Activated CD4-positive, alpha-beta T cell treated with anti-CD3 and anti-CD28 coated beads for 1 hour (primary cell): ENCODE results near the gene ATG4B.

Experiments used
- DNase-seq: peaks from one replicate; pipeline ENCODE4 v3.0.0-alpha.2; 2020

Gene ATG4B

DNA sequence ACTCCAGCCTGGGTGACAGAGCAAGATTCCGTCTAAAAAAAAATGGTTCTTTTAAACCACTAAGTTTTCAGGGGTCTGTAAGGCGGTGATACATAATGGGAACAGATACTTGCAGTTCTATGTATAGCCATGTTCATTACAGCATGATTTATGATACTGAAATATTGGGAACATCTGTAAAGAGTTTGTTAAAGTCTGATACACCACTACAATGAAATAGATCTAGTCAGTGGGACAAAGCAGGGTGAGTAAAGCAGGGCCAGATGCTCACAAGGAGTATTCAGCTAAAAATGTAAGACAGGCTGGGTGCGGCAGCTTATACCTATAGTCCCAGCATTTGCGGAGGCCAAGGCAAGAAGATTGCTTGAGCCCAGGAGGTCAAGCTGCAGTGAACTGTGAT lies 58.2 kb downstream of the ATG4B start:
- DNase-seq, result no peak

DNA sequence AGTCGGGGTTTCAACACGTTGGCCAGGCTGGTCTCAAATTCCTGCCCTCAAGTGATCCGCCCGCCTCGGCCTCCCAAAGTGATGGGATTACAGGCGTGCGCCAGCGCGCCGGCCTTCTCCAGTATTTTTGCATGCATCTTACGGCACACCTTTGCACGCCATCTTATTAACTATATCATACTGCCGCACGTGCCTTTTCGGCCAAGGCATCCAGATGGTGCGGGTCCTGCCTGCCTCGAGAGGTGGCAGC lies 63.6 kb downstream of the ATG4B start:
- no peak for DNase-seq

DNA sequence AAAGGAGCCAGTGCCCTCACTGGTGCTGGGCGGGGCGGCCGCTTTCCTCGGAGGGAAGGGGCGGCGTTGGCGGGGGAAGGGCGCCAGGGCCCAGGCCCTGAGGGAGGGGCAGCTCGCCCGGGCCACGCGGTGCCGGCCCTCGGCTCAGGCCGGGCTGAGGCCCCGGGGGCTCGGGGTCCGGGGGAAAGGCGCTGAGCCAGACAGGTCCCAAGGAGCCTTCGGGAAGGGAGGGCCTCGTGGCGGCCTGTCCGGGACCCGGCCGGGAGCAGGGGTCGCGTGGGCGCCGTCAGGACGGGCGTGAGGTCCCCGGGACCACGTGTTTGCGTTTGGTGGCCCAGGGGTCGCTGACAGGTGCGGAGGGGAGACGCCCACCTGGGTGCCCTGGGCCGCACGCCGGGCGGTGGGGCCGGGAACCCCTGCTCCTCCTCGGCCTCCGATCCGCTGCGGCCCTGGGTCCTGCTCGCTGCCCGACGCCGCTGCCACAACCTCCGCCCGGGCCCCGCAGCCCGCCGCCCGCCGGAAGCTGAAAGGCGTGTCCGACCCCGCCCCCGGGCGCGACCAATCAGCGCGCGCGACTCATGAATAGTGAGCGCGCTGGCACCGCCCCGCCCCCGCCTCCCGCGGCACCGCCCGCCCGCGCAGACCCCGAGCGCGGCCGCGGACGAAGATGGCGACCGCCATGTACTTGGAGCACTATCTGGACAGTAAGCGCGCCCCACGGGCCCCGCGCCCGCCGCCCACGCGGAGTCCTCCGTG lies 64.1 kb downstream of the ATG4B start, which contains the start of gene ING5:
ING5 (plus strand) TSS at position 641 of the 756 bp plus-strand sequence; CDS start at position 668, 27 bp downstream.
- peak; percentile 93 for DNase-seq

DNA sequence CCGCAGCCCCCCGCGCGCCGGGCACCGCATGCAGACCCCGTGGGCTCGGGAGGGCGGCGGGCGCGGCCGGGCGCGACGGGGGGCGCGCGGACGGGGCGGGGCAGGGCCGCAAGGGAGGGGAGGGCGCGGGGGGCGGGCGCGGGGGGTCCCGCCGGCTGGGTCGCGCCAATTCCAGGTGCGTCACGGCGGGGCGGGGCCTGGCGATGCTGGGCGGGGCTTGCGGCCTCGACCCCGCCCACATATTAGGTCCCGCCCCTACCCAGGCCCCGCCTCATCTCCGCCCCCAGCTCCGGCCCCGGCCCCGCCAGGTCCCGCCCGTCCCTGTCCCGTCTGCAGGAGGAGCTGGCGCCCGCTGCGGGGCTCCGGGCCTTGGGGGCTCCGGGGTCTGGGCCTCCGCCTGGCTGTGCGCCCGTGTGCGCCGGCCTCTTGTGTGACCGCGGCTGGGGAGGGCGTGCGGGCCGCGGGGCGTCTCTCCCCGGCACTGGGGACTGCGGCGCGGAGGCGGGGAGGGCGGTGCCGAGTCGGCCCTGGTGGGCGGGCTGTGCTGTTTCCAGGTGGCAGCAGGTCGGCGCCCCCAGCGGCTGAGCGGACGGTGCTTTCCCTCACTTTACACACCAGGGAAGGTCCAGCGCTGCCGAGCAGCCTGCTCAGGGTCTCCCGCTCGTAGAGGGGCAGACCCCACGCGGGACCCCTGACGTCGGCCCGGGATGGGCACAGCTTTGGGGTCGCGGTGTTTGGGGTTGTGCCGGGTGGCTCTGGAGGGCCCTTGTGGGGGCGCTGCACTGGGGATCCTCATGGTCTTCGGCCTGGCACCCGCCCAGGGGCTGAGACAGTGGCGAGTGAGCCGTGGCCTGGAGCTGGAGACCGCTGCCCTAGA lies 64.9 kb downstream of the ATG4B start:
- peak; percentile 81 for DNase-seq

DNA sequence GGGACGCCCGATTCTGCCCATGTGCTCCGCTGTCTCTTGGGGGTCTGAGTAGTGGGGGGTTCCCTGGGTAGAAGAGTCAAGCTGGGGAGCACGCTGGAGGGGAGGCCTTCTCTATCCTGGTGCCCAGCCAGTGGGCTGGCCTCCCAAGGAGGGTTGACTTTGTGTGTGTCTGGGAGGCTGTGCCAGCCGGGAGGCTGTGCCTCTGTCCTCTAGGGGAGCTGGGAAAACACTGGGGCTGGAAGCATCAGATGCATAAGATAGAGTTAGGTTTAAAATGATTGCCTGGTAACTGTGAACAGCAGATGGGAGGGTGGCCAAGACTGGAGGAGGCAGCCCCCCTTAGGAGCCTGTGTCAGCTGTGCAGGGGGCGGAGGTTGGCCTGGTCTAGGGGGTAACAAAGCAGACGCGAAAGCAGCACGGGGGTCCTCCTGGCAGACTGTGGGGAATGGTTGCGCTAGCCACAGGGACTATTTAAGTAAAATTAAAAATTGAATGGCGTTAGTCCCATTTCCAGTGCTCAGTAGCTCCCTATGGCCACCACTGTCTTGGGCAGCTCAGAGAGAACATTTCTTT lies 65.6 kb downstream of the ATG4B start:
- DNase-seq, result no peak

DNA sequence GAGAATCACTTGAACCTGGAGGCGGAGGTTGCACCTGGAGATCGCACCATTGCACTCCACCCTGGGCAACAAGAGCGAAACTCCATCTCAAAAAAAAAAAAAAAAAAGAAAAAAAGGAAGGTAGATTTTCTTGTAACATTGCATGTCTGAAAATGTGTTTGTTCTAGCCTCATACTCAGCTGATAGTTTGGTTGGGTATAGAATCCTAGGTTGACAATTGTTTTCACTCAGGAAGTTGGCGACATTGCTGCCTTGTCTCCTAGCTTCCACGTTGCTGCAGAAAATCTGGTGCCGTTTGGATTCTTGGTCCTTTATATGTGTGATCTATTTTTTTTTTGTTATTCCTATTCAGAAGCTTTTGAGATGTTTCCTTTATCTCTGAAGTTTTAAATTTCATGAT lies 69.0 kb downstream of the ATG4B start:
- no peak for DNase-seq

DNA sequence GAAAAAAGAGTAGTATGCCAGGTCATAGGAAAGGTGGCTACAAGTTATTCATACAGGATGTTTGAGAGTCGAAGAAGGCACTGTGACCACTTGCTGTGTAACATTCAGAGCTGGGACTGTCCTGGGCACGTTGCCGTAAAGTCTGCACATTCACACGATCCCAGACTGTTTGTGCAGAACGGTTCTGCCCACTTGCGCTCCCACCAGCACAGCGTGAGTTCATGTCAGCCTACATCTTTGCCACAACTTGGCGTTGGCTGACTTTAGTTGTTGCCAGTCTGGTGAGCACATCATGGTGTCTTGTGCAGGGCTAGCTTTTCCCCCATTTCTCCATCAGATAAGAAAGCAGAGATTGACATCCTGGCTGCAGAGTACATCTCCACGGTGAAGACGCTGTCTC lies 71.4 kb downstream of the ATG4B start:
- no peak for DNase-seq

DNA sequence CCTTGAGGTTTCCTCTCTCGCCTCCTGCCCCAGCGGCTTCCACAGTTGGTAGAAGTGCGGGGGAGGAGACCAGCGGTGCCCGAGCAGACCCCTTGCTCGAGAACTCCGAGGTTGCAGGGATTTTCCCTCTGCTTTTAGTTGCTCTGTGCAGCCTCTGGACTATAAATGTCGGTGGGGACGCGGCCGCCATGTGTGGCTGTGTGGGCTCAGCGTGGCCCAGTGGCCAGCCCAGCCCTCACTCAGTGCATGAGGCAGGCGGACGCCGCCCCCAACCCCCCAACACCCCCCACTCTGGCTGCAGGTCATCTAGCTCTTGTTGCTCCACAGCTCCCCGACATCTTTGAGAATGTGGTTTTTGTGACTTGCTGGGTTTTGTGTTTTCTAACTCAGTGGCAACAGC lies 81.6 kb downstream of the ATG4B start:
- DNase-seq, result no peak

DNA sequence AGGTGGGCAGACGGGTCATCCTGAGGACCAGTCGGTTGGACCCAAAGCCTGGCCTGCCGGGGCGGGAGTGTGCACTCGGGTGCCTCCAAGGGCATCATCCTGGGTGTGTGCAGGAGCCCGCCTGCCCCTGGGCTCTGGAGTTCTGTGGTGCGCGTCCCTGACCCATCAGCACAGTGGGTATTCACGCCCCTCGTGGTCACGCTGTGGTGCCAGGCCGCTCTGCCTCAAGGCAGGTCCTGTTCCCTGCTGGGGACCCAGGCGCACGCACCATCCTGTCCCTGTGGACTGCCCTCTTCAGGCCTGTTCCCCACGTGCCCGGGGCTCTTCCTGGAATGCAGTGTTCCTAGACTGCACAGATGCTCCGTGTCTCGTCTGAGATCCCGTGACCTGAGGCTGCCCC lies 82.6 kb downstream of the ATG4B start:
- DNase-seq, result no peak

DNA sequence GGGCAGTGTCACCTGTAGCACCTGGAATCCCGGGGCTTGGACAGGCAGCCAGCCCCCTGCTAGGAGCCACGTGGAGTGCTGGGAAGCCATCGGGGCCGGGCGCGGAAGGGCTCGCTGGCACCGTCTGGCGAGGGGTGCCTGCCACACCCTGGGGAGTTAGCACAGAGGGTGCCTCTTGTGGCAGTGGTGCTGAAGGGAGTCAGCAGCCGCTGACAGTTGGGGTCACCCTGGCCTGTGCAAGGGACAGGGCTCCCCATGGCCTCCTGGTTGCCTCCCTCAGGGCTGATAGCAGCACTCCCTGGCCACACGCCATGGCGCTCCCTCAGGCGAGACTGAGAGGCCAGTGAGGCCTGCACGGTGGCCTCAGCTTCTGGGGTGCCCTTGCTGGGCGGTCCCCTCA lies 83.1 kb downstream of the ATG4B start:
- no peak for DNase-seq

DNA sequence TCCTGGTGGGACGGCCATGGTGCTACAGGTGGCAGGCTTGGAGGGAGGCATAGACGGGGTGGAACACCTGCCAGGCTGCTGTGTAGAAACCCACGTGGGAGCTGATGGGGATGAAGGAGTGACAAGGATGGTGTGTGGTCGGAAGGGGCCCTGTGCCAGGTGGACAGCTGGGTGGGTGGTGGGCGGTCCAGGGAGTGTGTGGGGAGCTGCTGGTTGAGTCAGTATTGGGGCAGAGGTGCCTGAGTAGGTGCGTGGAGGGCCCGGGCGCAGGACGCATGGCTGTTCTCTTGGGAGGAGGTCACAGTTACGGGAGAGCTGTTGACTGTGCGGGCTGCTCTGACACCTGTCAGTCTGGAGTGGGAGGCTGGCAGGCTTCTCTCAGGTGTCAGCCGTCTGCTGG lies 84.4 kb downstream of the ATG4B start:
- no peak for DNase-seq

DNA sequence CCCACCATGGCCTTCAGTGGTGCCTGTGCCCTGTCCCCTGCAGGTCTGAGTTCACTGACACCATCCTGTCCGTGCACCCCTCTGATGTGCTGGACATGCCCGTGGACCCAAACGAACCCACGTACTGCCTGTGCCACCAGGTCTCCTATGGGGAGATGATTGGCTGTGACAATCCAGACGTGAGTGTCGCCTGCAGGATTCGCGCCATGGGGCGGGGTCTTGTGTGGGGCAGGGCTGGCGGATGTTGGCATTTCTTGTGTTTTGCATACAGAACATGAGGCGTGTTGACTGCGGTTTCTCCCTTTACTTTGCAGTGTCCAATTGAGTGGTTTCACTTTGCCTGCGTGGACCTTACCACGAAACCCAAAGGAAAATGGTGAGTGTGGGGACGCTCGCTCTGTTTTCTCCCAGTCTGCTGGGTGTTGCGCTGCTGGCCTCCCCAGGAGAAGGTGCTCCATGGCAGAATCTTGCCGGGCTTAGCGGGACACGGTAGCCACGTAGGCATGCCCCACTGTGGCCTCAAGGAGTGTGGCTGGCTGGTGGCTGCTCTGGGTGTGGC lies 85.5 kb downstream of the ATG4B start:
- no peak for DNase-seq
